Activated B cell treated with CpG ODN at 0.5 μM for 24 hours (primary cell): ENCODE results near the gene KIFC1. TPM values are rescaled to one million over a fixed set of nuclear protein-coding genes. Genes with fewer than 3 reads are reported as not detected.

Experiments
- ATAC-seq: fragments of 200-7000 bp; cut with Tn5 transposase; one replicate; pipeline ENCODE4 v1.10.0; 2021; ENCODE audit warnings: low read depth, mild to moderate bottlenecking, moderate library complexity
- CTCF ChIA-PET: fragments of 350-600 bp; sonication (Branson Sonifier 250); formaldehyde crosslinking; loops from one replicate; lab custom pipeline; 2021; ENCODE audit warnings: antibody characterized with exemption; lab: Charles Lee
- POLR2A ChIA-PET: fragments of 350-600 bp; sonication (Branson Sonifier 250); formaldehyde crosslinking; loops from one replicate; lab custom pipeline; 2021; ENCODE audit warnings: antibody characterized with exemption; lab: Charles Lee
- DNase-seq: peaks from one replicate; pipeline ENCODE4 v3.0.0; 2022
- H3K27ac Mint-ChIP-seq: one replicate; pipeline ENCODE4 v1.8.0; 2020; ENCODE audit warnings: mixed read lengths
- H3K27me3 Mint-ChIP-seq: one replicate; pipeline ENCODE4 v1.8.0; 2021; ENCODE audit warnings: mixed read lengths
- H3K36me3 Mint-ChIP-seq: one replicate; pipeline ENCODE4 v1.8.0; 2021; ENCODE audit warnings: low read depth, mixed read lengths
- H3K4me1 Mint-ChIP-seq: one replicate; pipeline ENCODE4 v1.8.0; 2021; ENCODE audit warnings: mixed read lengths
- H3K4me3 Mint-ChIP-seq: one replicate; pipeline ENCODE4 v1.8.0; 2020; ENCODE audit warnings: mild to moderate bottlenecking, mixed read lengths
- H3K9me3 Mint-ChIP-seq: one replicate; pipeline ENCODE4 v1.8.0; 2020; ENCODE audit warnings: mixed read lengths
- CTCF ChIP-seq: fragments of 200-600 bp; IDR thresholded peaks from one replicate; pipeline ENCODE4 v1.8.0; 2022; ENCODE audit warnings: antibody characterized with exemption, mild to moderate bottlenecking
- intact Hi-C: fragments of 100-400 bp; cut with micrococcal nuclease; formaldehyde crosslinking; loops from one replicate; pipeline ENCODE4 v1.15.1; 2024
- total RNA-seq: library from RNA; stranded (reverse); gene quantifications from 2 replicates; pipeline ENCODE4 v1.2.3, GENCODE V29; 2022

Gene KIFC1
- total RNA-seq, 1 donor from 2014 or later: 2.2 TPM

- CTCF ChIA-PET: interaction anchor here (0.6 to 1.1 kb wide), 2 partner anchors 24 to 116 kb away, joined by 4 to 5 read pairs; no protein-coding TSS in a partner anchor
Observed at GRCh38 chr6:33455051-33455450, 63.4 kb downstream of the KIFC1 start.

GRCh38 chr6:33456156-33456555 lies 64.5 kb downstream of the KIFC1 start:
- H3K4me3 Mint-ChIP-seq: no peak overlapping the region
- DNase-seq (no peak), ATAC-seq (no peak)
- H3K4me1 Mint-ChIP-seq: peaks cover 26% of the 10 kb centered on the region
- TF ChIP-seq CTCF: no peak
- peaks cover 33% of the 10 kb centered on the region for H3K36me3 Mint-ChIP-seq
- CTCF ChIA-PET: no interaction called here
- POLR2A ChIA-PET: no interaction called here
- H3K27ac Mint-ChIP-seq: no peak overlapping the region
- no peaks in the 10 kb centered on the region for H3K27me3 Mint-ChIP-seq
- H3K9me3 Mint-ChIP-seq: no peaks in the 10 kb centered on the region
- intact Hi-C loops: no loop called here

More at GRCh38 chr6:33455051-33455450, 63.4 kb downstream of the KIFC1 start:
- no peaks in the 10 kb centered on the region for H3K9me3 Mint-ChIP-seq
- DNase-seq (no peak), ATAC-seq (no peak)
- H3K27ac Mint-ChIP-seq: peak overlapping the region; percentile 88
- intact Hi-C loops: no loop called here
- no peaks in the 10 kb centered on the region for H3K27me3 Mint-ChIP-seq
- H3K4me3 Mint-ChIP-seq: peak overlapping the region; percentile 97
- no peak for TF ChIP-seq CTCF
- peaks cover 33% of the 10 kb centered on the region for H3K36me3 Mint-ChIP-seq
- H3K4me1 Mint-ChIP-seq: peaks cover 26% of the 10 kb centered on the region
- POLR2A ChIA-PET: interaction anchor here (0.9 to 2.2 kb wide), 14 partner anchors 23 to 256 kb away, joined by 3 to 27 read pairs (median 5); partner anchors contain the start of genes B3GALT4, BAK1, PFDN6 and PHF1

- H3K4me1 Mint-ChIP-seq: peaks cover 23% of the 10 kb centered on the region
- H3K36me3 Mint-ChIP-seq: peaks cover 31% of the 10 kb centered on the region
- no peak for DNase-seq
- no peak overlapping the region for H3K4me3 Mint-ChIP-seq
- ATAC-seq: no peak
- H3K27me3 Mint-ChIP-seq: no peaks in the 10 kb centered on the region
- POLR2A ChIA-PET: no interaction called here
- no peaks in the 10 kb centered on the region for H3K9me3 Mint-ChIP-seq
- no peak overlapping the region for H3K27ac Mint-ChIP-seq
- intact Hi-C loops: no loop called here
- CTCF ChIA-PET: no interaction called here
- no peak for TF ChIP-seq CTCF
Observed at GRCh38 chr6:33458676-33459075, 67.1 kb downstream of the KIFC1 start.

GRCh38 chr6:33459226-33459625 lies 67.6 kb downstream of the KIFC1 start:
- POLR2A ChIA-PET: no interaction called here
- ATAC-seq: no peak
- H3K27ac Mint-ChIP-seq: no peak overlapping the region

More at GRCh38 chr6:33459226-33459625, 67.6 kb downstream of the KIFC1 start:
- peaks cover 19% of the 10 kb centered on the region for H3K4me1 Mint-ChIP-seq
- no peak overlapping the region for H3K4me3 Mint-ChIP-seq
- TF ChIP-seq CTCF: no peak
- CTCF ChIA-PET: no interaction called here
- no peaks in the 10 kb centered on the region for H3K27me3 Mint-ChIP-seq
- peaks cover 26% of the 10 kb centered on the region for H3K36me3 Mint-ChIP-seq
- no peak for DNase-seq
- H3K9me3 Mint-ChIP-seq: no peaks in the 10 kb centered on the region
- intact Hi-C loops: no loop called here

Other genes with a start within 250 kb of the KIFC1 start
- gene COL11A2, start 199.4 kb upstream of the KIFC1 start, total RNA-seq: 0.32 and 0.47 TPM in 2 replicates
- 72.4 and 74.3 TPM in 2 replicates for gene RXRB, start 191.2 kb upstream of the KIFC1 start, total RNA-seq
- gene SLC39A7, start 191.0 kb upstream of the KIFC1 start, total RNA-seq: 31.7 and 35.2 TPM in 2 replicates
- 12.3 TPM in 2 replicates for gene HSD17B8, start 187.2 kb upstream of the KIFC1 start, total RNA-seq
- gene RING1, start 183.3 kb upstream of the KIFC1 start, total RNA-seq: 41.7 and 43.8 TPM in 2 replicates
- 82.0 and 97.2 TPM in 2 replicates for gene VPS52, start 119.9 kb upstream of the KIFC1 start, total RNA-seq
- 4,710 and 5,877 TPM in 2 replicates for gene RPS18, start 119.7 kb upstream of the KIFC1 start, total RNA-seq
- gene B3GALT4, start 114.7 kb upstream of the KIFC1 start, total RNA-seq: 19.1 and 19.4 TPM in 2 replicates
- gene WDR46, start 102.6 kb upstream of the KIFC1 start, total RNA-seq: 114 and 117 TPM in 2 replicates
- gene PFDN6, start 102.2 kb upstream of the KIFC1 start, total RNA-seq: 82.8 and 95.1 TPM in 2 replicates
- 54.7 and 66.5 TPM in 2 replicates for gene RGL2, start 92.9 kb upstream of the KIFC1 start, total RNA-seq
- gene TAPBP, start 77.7 kb upstream of the KIFC1 start, total RNA-seq: 319 and 350 TPM in 2 replicates
- gene ZBTB22, start 74.1 kb upstream of the KIFC1 start, total RNA-seq: 31.6 and 31.8 TPM in 2 replicates
- 82.5 and 85.4 TPM in 2 replicates for gene DAXX, start 68.9 kb upstream of the KIFC1 start, total RNA-seq
- gene PHF1, start 19.2 kb downstream of the KIFC1 start, total RNA-seq: 76.0 and 83.4 TPM in 2 replicates
- 111 and 120 TPM in 2 replicates for gene CUTA, start 26.3 kb downstream of the KIFC1 start, total RNA-seq
- 19.5 and 25.4 TPM in 2 replicates for gene SYNGAP1, start 28.2 kb downstream of the KIFC1 start, total RNA-seq
- gene ZBTB9, start 62.8 kb downstream of the KIFC1 start, total RNA-seq: 10.7 and 12.5 TPM in 2 replicates
- gene BAK1, start 188.5 kb downstream of the KIFC1 start, total RNA-seq: 29.5 and 29.6 TPM in 2 replicates
- gene ITPR3, start 229.5 kb downstream of the KIFC1 start, total RNA-seq: 31.7 and 35.5 TPM in 2 replicates